T47D (cell line): Measurements from ENCODE around the gene ZNF565.

Experiments used
- DNase-seq, 2 experiments: peaks; one replicate each; pipeline versions ENCODE4 v3.0.0 to v3.0.0-alpha.2; 2011 to 2012; ENCODE audit warnings: low read depth in 1 of 2, low spot score in 1 of 2
- JUND ChIP-seq: IDR thresholded peaks from 2 replicates; pipeline ENCODE4 v1.6.1; 2012; ENCODE audit warnings: low read depth
- in situ Hi-C: cut with HindIII; loops from 2 replicates; pipeline ENCODE4 v1.10.0; 2016; ENCODE audit warnings: low sequenced_read_pairs, low pct_unique_long_range_greater_than_20kb

Gene ZNF565

DNA sequence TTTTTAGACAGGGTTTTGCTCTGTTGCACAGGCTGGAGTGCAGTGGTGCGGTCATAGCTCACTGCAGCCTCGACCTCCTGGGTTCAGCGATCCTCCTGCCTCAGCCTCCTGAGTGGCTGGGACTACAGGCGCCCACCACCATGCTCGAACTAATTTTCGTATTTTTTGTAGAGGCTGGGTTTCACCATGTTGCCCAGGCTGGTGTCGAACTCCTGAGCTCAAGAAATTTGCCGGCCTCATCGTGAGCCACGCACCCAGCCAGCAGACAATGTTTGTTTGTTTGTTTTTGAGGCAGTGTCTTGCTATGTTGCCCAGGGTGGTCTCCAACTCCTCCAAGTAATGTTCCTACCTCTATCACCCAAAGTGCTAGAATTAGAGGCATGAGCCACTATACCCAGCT, 61.3 kb downstream of the ZNF565 start:
- no peak for DNase-seq
- no peak for TF ChIP-seq JUND
- in situ Hi-C loops = no loop called here

DNA sequence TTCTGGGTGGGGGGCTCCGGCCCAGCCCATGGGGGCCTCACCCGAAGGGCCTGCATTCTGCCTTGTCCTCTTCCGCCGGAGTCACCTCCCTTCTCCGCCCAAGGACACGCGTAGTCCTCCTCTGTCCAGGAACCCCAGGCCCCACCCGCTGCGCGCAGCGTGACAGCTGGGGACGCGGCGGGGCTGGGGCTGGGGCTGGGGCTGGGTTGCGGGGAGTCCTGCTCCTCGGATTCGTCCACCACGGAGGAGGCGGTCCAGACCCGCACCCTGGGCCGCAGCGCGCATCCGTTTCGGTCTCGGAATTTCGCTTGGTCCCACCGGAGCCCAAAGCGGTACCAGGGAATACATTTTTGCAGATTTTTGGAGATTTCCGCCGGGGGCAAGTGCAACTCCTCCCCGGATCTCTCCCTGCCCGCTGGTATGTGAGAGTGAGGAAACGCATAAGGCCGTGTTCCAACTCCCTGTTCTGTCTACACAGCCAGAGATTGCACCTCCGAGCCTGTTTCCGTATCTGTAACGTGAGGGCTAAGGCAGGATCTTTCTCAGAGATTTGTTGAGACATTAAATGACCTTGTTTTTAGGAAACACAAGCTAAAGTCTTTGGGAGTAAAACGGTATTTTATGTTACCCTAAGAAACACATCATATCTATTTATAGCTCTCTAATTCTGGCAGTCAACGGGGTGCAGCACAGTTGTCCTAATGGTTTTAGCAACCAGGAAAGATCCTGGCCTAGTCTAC, 61.9 kb downstream of the ZNF565 start, which contains the start of gene COX7A1:
COX7A1 (minus strand) TSS at position 96 of the 740 bp plus-strand sequence; CDS start at position 56, 40 bp downstream.
- no peak for TF ChIP-seq JUND
- no peak for DNase-seq
- in situ Hi-C loops = no loop called here

DNA sequence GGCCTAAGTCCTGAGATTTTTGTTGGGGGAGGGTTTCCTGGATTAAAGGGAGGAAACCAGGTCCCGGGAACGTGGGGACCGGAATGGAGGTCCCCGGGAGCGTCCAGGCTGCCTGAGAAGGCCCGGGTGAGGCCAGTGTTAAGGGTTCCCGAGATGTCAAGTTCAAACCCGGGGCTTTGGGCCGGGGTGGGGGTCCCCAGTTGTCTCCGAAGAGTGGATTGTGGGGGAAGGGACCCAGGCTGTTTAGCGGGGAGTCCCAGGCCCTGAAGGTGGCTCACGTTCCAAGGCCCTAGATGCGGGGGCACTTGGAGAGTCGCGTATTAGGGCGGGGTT, 62.5 kb downstream of the ZNF565 start:
- TF ChIP-seq JUND = no peak
- no peak for DNase-seq
- in situ Hi-C loops = no loop called here

DNA sequence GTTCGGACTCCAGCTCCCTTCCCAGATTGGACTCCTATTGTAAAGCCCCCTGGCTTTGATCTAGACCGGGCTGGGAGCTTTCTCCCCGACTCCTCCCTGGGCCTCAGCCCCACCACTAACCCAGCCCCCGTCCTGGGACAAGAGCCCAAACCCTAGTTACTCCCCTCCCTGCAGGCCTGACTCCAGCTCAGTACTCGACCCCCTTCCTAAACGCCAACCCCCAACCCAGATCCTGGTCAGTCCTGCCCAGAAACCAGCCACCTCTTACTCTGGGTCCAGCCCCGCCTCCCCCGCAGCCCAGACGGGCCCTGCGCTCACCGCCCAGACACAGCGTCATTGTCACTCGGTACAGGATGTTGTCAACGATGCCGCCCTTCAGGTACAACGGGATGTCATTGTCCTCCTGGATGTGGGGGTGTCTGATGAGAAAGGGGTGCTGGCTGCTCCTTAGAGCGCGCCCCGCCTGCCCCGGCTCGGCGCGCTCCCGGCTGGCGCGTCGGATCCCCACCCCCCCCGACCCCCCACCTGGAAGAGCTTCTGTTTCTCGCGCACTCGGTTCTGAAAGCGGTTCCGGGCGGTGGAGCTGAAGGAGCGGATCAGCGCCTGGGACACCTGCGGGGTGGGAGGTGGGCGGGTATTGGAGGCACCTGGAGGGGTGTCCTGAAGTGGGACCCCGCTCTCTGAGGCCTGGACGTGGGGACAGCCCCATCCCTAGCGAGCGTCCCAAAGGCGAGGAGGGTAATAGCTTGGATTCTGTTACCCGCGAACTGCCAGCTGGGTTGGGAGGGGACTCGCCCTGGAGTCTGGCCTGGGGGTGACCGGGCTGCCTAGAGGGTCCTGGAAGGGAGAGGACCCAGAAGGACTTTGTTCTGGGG, 63.1 kb downstream of the ZNF565 start:
- in situ Hi-C loops = no loop called here
- DNase-seq = no peak
- no peak for TF ChIP-seq JUND

DNA sequence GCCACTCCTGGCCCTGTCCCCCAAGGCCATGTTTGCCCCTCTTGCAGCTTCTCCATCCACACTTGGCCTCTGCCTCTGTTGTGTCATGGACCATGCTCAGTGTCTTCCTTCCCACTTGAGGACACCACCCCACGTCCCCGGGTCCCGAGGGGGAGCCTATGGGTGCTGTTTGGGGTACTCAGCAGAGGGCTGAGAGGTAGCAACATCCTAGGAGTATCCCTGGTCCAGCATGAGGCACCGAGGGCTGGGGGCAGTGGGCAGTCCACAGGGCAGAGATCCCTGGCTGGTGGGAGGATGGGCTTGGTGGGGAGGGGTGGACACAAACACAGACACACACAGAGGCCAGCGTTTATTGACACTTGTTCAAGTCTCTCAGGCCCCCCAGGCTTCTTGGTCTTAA, 63.9 kb downstream of the ZNF565 start:
- in situ Hi-C loops = no loop called here
- DNase-seq = no peak

DNA sequence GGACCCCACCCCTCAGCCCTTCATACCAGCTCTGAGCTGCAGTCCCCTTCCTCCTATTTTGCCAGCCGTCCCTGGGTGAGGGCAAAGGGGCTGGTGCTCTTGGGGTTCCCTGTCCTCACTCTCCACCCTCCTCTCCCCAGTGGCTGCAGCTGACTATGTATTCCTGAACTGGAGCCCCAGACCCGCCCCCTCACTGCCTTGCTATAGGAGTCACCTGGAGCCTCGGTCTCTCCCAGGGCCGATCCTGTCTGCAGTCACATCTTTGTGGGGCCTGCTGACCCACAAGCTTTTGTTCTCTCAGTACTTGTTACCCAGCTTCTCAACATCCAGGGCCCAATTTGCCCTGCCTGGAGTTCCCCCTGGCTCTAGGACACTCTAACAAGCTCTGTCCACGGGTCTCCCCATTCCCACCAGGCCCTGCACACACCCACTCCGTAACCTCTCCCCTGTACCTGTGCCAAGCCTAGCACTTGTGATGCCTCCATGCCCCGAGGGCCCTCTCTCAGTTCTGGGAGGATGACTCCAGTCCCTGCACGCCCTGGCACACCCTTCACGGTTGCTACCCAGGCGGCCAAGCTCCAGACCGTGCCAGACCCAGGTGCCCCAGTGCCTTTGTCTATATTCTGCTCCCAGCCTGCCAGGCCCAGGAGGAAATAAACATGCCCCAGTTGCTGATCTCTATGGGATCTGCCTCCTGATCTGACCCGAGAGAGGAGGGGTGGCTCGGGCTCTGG, 64.6 kb downstream of the ZNF565 start:
- TF ChIP-seq JUND = no peak
- DNase-seq = no peak
- in situ Hi-C loops = no loop called here

More for the DNA sequence above, 63.9 kb downstream of the ZNF565 start:
- no peak for TF ChIP-seq JUND

DNA sequence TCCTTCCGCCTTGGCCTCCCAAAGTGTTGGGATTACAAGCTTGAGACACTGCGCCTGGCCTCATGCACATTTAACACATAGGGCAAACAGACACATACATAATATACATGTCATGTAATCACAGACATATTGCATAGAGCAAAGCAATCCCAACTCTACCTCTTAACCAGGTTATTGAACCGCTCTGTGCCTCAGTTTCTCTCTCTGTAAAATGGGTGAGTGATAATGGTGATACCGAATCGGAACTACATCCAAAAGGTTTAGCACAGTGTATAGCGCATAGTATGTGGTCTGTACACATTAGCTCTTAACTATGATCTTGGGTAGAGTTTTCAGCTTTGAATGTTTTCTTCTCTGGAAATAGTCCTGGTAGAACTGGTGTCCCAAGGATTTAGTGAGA, 69.8 kb downstream of the ZNF565 start:
- no peak for DNase-seq
- TF ChIP-seq JUND = no peak
- in situ Hi-C loops = no loop called here

DNA sequence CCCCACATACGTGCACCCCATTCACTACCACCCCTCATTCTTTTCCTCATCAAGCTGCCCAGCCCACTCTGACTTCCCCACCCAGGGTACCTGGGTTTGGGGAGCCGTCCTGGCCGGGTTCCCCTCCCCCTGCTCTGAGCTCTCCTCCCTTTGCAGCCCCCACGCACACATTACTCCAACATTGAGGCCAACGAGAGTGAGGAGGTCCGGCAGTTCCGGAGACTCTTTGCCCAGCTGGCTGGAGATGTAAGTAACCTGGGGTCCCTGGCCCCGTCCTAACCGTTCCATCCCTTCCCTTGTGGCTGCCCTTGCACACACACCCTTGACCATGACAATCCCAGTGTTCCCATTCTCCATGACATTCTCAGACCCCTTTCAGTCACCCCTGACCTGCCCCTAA, 72.0 kb downstream of the ZNF565 start:
- no peak for DNase-seq
- no peak for TF ChIP-seq JUND
- in situ Hi-C loops = no loop called here

DNA sequence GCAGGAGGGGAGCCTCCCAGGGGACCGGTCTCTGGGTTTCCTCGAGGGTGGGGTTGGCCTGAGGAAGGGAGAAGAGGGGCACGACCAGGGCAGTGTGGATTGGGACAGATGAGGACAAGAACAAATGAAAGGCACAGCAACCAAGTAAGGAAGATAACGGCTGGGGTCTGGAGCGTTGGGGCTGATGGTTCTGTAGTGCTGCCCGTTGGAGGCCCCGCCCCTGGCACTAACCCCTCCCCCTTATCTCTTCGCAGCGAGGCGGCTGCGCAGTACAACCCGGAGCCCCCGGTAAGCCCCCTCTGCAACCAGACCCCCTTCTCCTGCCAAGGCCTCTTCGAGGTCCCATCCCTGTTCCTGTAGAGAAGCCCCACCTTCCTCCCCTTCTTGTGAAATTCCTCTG, 72.4 kb downstream of the ZNF565 start:
- in situ Hi-C loops = no loop called here
- no peak for TF ChIP-seq JUND
- no peak for DNase-seq

DNA sequence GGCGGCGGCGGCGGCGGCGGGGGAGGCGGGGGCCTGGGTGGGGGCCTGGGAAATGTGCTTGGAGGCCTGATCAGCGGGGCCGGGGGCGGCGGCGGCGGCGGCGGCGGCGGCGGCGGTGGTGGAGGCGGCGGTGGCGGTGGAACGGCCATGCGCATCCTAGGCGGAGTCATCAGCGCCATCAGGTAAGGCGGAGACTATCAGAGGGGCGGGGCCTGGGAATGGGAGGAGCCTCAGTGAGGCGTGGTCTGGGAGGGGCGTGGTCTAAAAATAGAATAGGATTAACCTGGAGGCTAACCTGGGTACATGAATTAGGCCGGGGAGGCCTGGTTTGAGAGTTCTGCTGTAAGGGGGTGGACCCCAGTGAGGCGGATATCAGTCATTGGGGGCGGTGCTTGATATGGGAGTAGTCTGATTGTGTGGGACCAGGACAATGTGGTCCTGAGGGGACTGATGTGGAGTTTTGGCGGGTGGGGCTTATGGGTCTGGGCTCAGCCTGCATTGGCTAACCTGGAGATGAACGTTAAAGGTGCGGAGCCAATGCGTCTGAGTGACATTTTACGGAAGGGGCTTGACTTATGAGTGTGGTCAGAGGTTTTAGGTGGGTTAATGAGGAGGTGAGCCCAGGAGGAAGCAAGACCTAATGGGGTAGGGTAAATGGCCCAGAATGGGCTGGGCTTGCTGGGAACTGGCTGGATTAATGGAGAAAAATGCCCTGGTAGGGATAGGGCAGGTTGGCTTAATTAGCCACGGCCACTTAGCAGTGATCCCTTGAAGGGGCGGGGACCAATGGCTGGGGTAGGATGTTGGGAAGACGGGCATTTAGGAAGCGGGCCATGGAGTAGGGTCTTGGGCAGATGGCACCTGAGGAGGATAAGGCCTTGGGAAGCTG, 73.2 kb downstream of the ZNF565 start:
- DNase-seq = peak; percentile 86 to 91
- no peak for TF ChIP-seq JUND
- in situ Hi-C loops = no loop called here

DNA sequence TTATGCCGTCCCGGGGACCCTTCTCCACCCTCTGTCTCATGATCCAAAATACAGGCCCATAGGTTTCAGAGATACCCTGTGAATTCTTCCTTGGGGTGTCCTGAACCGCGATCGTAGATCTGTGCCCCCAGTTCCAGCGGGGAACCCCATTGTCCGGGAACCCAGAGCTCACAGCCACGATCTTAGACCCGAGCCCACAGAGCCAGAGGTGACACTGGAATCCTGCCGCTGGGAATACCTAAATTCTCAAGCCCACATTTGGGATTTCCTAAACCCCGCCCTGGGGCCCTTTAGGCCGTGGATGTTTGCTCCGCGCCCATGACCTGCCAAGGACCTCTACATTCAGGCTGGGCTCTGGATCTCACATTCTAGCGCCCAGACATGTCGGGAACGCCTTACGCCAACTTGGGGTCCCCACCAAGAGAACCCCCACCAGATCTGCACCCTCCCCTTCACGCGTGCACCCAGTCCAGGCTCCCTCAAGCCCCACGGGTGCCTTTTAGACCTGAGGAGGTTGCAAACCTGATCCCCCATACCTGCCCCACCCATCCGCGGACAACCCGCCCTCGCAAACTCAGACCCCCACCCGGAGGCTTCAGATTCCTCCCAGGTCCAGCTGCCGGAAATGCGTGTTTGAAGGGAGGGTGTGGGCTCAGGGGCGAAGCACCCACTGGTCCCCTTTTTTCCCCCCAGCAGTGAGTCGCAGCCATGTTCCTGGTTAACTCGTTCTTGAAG, 74.0 kb downstream of the ZNF565 start:
- in situ Hi-C loops = no loop called here
- no peak for TF ChIP-seq JUND
- peak; percentile 31 to 71 for DNase-seq
